Measurements from ENCODE around the gene HOXA11.

Gene HOXA11

GRCh38 chr7:27131390-27131819 is 53.6 kb downstream of the HOXA11 start:
- DNase-seq (ENCODE audit: low read depth in 2 of 2) = no peak
- peak overlapping the region in 1 of 2 donors; percentile 52 for H3K4me3 ChIP-seq (replicated peaks in 1 of 2; ENCODE audit: low read depth in 2 of 2, low read length in 2 of 2)
- no peak for TF ChIP-seq CTCF (IDR thresholded peaks at IDR 0.05; ENCODE audit: low read depth, low read length)

Measured in cardiac fibroblast (primary cell).